CD4-positive, alpha-beta T cell treated with Interleukin-12 subunit alpha and Interleukin-12 subunit beta, for 1 hour (primary cell): ENCODE data around the gene CDKN2A.
"Not testable (repeated sequence)": the region's sequence is repeated elsewhere in the genome, so short reads cannot be mapped to it uniquely, and the experiment has no call there.

Experiments
- DNase-seq: peaks from one replicate; pipeline ENCODE4 v3.0.0-alpha.2; 2020

The CDKN2A gene

DNA sequence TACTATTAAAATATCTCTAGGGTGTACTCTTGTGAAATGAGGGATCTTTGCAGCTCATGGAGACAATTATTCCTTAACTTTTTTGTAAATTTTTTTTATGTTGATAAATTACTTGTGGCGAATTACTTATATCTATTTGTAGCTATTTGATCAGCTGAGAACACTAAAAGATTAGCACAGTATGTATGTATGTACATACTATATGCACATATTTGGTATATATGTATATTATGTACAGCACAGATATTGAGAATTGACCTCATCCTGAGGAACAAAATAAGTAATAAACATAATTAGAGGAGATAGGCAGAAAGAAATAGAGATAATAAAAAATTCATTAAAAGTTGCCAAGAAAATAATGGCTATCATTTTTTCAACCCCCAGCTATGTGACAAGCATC lies 11.8 kb downstream of the CDKN2A start:
- no peak for DNase-seq

GRCh38 chr9:21976334-21976875 lies 17.8 kb downstream of the CDKN2A start:
- DNase-seq: no peak

GRCh38 chr9:21974722-21975409 lies 19.3 kb downstream of the CDKN2A start:
- peak; percentile 46 for DNase-seq

DNA sequence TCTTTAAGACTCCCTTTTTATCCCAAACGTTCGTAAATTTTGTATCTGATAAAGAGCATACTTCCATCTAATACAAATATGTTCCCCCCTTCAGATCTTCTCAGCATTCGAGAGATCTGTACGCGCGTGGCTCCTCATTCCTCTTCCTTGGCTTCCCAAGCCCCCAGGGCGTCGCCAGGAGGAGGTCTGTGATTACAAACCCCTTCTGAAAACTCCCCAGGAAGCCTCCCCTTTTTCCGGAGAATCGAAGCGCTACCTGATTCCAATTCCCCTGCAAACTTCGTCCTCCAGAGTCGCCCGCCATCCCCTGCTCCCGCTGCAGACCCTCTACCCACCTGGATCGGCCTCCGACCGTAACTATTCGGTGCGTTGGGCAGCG lies 19.9 kb downstream of the CDKN2A start:
- DNase-seq: no peak

- no peak for DNase-seq
Observed at GRCh38 chr9:21972361-21972760, 21.8 kb downstream of the CDKN2A start.

DNA sequence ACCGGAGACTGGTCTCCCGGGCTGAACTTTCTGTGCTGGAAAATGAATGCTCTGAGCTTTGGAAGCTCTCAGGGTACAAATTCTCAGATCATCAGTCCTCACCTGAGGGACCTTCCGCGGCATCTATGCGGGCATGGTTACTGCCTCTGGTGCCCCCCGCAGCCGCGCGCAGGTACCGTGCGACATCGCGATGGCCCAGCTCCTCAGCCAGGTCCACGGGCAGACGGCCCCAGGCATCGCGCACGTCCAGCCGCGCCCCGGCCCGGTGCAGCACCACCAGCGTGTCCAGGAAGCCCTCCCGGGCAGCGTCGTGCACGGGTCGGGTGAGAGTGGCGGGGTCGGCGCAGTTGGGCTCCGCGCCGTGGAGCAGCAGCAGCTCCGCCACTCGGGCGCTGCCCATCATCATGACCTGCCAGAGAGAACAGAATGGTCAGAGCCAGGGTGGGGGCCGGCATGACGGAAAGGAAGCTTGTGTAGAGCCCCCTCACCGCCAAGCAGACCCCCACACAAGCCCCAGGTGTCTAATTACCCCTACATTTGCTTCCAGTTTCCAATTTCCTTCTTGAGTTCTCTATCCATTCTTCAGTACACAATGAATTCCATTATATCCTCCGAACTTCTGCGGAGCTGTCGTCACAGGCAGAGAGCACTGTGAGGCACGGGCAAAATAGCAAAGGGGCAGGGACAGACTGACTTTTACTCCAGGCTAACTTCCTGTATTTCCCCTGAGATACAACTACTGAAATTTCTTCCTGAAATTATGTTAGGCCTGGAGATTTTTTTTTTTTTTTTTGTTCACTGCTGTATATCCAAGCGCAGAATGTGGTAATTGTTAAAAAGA lies 23.2 kb downstream of the CDKN2A start:
- DNase-seq: no peak

DNA sequence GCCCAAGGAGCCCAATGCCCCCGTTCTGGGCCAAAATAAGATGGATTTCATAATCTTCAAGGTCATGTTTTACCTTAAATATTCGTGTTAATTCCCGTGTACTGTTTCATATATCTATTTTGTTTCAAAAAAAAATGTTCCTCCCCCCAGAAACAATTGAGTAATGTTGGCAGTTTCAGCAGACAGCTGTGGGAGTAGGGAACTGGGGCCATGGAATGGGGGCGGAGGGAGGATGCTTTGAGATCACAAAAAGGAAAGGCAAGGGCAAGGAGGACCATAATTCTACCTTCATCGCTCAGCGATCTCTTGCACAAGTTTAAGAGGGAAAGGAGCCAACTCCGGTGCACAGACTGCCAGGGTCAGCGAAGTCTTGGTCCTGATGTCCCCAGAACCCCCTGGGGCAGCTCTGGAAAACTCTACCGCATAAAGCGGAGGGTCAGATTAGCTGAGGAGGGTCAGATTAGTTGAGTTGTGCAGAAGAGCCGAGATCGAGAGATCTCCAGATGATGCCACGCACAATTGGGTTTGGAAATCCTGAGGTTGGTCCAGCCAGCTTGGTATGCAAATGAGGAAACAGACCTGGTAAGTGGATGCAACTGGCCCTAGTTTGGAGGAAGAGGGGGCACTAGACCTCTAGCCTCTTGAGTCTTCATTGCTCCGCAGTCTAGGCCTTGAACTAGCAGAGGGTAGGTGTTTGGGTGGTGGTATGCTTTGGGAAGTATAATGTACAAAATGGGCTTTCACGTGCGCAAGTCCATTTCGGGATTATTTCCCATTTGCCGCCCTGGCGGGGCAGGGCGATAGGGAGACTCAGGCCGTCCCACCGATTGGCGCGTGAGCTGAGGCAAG lies 24.0 kb downstream of the CDKN2A start:
- no peak for DNase-seq

- no peak for DNase-seq
Observed at GRCh38 chr9:21969011-21969940, 24.9 kb downstream of the CDKN2A start.

- DNase-seq: no peak
Observed at GRCh38 chr9:21968331-21969010, 25.7 kb downstream of the CDKN2A start.

GRCh38 chr9:21967702-21968101 lies 26.5 kb downstream of the CDKN2A start:
- DNase-seq: no peak

- DNase-seq: no peak
Observed at GRCh38 chr9:21967169-21967568, 27.0 kb downstream of the CDKN2A start.

- DNase-seq: no peak
Observed at GRCh38 chr9:21966140-21966851, 27.9 kb downstream of the CDKN2A start.

DNA sequence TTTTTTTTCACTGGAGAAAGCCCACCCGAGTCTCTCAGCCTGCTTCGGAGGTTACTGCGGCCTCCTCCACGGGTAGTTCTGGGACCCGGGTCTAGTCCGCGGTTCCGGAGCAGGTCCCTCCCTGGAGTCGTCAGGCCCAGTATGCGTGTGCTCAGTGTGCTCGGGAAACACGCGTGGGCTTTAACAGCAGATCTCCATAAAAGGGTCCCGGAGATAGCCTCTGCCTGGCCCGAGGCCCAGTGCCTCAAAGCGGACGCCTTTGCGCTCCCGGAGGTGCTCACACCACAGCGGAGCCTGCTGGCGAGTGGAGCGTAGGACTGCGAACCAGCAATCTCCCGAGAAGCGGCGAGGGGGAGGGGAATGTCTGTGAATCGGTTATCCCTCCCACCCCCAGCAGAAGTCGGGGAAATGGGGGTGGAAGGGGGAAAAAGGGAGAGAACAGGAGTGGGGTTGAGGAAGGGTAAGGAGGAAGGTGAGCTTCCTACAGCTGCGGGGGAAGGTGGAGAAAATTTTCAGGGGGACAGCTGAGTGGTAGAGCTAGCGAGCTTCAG lies 28.7 kb downstream of the CDKN2A start:
- DNase-seq: peak; percentile 49

GRCh38 chr9:21964925-21965385 lies 29.2 kb downstream of the CDKN2A start:
- DNase-seq: peak; percentile 73

- DNase-seq: no peak
Observed at GRCh38 chr9:21961569-21961968, 32.6 kb downstream of the CDKN2A start.

DNA sequence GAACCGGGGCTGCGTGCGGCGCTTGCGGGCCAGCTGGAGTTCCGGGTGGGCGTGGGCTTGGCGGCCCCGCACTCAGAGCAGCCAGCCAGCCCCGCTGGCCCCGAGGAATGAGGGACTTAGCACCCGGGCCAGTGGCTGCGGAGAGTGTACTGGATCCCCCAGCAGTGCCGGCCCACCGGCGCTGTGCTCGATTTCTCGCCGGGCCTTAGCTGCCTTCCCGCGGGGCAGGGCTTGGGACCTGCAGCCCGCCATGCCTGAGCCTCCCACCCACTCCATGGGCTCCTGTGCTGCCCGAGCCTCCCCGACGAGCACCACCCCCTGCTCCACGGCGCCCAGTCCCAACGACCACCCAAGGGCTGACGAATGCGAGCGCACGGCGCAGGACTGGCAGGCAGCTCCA lies 34.9 kb downstream of the CDKN2A start:
- not testable (repeated sequence) for DNase-seq

DNA sequence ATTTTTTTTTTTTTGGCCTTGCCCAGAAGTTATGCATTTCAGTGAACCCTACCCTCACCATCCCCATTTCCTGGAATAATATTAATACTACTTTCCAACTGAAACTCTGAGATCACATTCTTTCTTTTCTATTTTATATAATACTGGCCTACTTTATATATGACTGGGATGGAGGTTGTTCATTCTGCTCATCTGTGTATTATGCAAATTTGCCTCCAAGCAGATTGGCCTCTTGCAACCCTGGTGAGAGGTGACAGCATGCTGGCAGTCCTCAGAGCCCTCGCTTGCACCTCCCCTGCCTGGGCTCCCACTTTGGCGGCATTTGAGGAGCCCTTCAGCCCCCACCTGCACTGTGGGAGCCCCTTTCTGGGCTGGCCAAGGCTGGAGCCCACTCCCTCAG lies 35.4 kb downstream of the CDKN2A start:
- DNase-seq: no peak

DNA sequence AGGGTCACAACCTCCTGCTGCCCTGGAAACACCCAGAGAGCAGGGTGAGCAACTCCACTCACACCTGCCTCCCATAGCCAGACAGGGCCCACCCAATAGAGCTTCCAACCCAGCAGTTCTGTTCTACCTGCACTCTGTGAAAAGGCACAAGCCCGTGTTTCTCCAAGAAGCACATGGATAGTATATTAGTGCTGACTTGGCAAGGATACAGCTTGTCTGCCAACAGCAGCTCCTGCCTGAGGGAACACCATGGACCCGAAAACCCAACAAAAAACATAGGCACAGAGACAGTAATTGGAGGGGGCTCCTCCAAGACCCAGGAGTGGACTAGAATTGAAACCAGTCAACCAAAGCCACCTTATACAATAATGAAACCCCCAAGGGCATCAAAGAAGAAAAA lies 48.6 kb downstream of the CDKN2A start:
- no peak for DNase-seq

DNA sequence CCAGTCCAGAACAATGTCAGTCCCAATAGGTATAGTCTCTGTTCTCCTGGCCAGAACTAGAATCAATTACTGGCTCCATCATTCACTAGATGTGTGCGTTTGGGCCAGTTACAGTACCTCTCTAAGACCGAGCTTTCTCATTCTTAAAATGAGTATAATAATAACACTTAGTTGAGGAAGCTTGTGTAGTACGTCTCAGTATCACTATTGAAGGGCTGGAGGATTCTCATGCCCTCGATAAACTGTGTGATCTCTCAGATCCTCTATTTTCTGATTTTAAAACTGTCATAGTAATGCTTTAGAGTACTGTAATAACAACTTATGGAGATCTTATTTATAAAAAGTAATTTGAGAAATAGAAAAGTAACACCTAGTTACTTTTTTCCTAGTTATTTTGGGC lies 50.7 kb downstream of the CDKN2A start:
- no peak for DNase-seq

DNA sequence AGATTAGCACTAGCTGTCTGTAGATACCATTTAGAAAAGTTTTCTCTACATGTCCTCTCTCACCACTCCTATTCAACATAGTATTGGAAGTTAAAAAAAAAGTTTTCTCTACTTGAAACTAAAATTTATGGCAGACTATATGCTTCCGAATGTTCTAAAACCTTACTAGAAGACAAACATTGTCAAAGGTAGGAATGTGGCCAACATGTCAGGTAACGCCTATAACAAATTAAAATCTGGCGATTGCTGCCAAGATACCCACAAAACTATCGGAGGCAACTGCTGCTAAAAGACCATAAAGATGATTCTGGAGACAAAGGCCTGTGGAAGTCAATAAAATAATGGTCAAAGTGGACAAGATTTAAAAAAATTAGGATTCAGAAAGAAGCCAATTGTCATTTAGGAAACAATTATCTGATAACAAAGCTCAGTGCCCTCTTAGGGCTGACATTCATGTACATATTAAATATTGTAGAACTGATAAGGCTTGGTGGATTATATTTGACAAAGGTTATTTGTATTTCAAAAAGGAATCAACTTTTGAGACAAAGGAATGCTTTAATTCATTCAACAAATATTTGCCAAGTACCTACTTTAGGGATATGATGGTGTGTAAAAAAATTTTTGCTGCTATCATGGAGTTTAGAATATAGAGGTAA lies 52.7 kb downstream of the CDKN2A start:
- no peak for DNase-seq
